H1 (cell line): ENCODE measurements around the gene E2F1. TPM values are rescaled to one million over a fixed set of nuclear protein-coding genes. Genes with fewer than 3 reads are reported as not detected.

Experiments
- CTCF ChIA-PET: fragments of 300-600 bp; sonication (Branson Sonifier 250); formaldehyde crosslinking; loops from one replicate; lab custom pipeline; 2021; ENCODE audit not compliant: partially characterized antibody; lab: Charles Lee
- POLR2A ChIA-PET: fragments of 300-600 bp; sonication (Branson Sonifier 250); formaldehyde crosslinking; loops from one replicate; lab custom pipeline; 2021; ENCODE audit warnings: inconsistent platforms; ENCODE audit not compliant: partially characterized antibody; lab: Charles Lee
- DNase-seq, 2 experiments: peaks; one replicate each; pipeline versions ENCODE4 v3.0.0 to v3.0.0-alpha.2; 2010 to 2022; ENCODE audit warnings: low spot score in 2 of 2, low read depth in 1 of 2, mixed read lengths in 1 of 2
- FAIRE-seq: peaks from 2 replicates; lab custom pipeline; 2011; peaks lifted over from hg19 to GRCh38; lab: Jason Lieb, UNC
- H2AFZ ChIP-seq: 2 replicates; pipeline ENCODE4 v1.8.1; 2012; ENCODE audit warnings: low read length, inconsistent platforms
- H2AK5ac ChIP-seq: 2 replicates; pipeline ENCODE4 v1.6.1; 2013; ENCODE audit warnings: low read depth, low read length
- H2BK120ac ChIP-seq: replicated peaks from 2 replicates; pipeline ENCODE3; 2013; ENCODE audit warnings: low read depth, low read length, inconsistent platforms
- H2BK12ac ChIP-seq: 2 replicates; pipeline ENCODE4 v1.6.1; 2013; ENCODE audit warnings: low read depth, low read length
- H2BK15ac ChIP-seq: 2 replicates; pipeline ENCODE4 v1.6.1; 2013; ENCODE audit warnings: low read length
- H2BK20ac ChIP-seq: 2 replicates; pipeline ENCODE4 v1.6.1; 2013; ENCODE audit warnings: low read length
- H2BK5ac ChIP-seq: 2 replicates; pipeline ENCODE4 v1.6.1; 2013; ENCODE audit warnings: low read depth, low read length
- H3K14ac ChIP-seq: 2 replicates; pipeline ENCODE4 v1.6.1; 2013; ENCODE audit warnings: inconsistent platforms; ENCODE audit not compliant: insufficient read length
- H3K18ac ChIP-seq: 2 replicates; pipeline ENCODE4 v1.6.1; 2013; ENCODE audit warnings: low read length; ENCODE audit errors: extremely low read depth
- H3K23ac ChIP-seq: 2 replicates; pipeline ENCODE4 v1.6.1; 2013; ENCODE audit warnings: inconsistent platforms; ENCODE audit not compliant: insufficient read length
- H3K23me2 ChIP-seq: 2 replicates; pipeline ENCODE4 v1.6.1; 2013; ENCODE audit warnings: low read depth, low read length
- H3K27ac ChIP-seq: 2 replicates; pipeline ENCODE4 v1.6.1; 2011; ENCODE audit warnings: low read depth, low read length, inconsistent platforms
- H3K27me3 ChIP-seq, 4 experiments: replicated peaks in 1 of 4; 1 replicate in 1 of 4; 2 replicates in 3 of 4; pipeline versions ENCODE4 v1.6.1 to v1.8.1; 2011 to 2013; ENCODE audit warnings: low read length in 3 of 4, mild to moderate bottlenecking in 3 of 4, inconsistent platforms in 2 of 4, mixed read lengths in 2 of 4, moderate library complexity in 1 of 4; ENCODE audit not compliant: control insufficient read depth in 3 of 4, insufficient read depth in 3 of 4; ENCODE audit errors: extremely low read depth in 1 of 4
- H3K36me3 ChIP-seq, 4 experiments: 2 replicates each; pipeline versions ENCODE4 v1.6.1 to v1.8.1; 2011 to 2013; ENCODE audit warnings: mild to moderate bottlenecking in 4 of 4, low read length in 3 of 4, moderate library complexity in 2 of 4, control low read depth in 1 of 4, inconsistent platforms in 1 of 4; ENCODE audit not compliant: insufficient read depth in 4 of 4, control insufficient read depth in 2 of 4
- H3K4ac ChIP-seq: replicated peaks from 2 replicates; pipeline ENCODE3; 2013; ENCODE audit warnings: low read length, low read depth, mixed read lengths, inconsistent platforms; ENCODE audit not compliant: insufficient read length
- H3K4me1 ChIP-seq, 4 experiments: replicated peaks in 1 of 4; 1 replicate in 1 of 4; 2 replicates in 3 of 4; pipeline versions ENCODE4 v1.6.1 to v1.8.1; 2011 to 2013; ENCODE audit warnings: low read length in 3 of 4, inconsistent platforms in 2 of 4, mixed read lengths in 1 of 4; ENCODE audit not compliant: insufficient read depth in 4 of 4, control insufficient read depth in 3 of 4
- H3K4me2 ChIP-seq, 2 experiments: 2 replicates each; pipeline versions ENCODE4 v1.6.1 to v1.8.1; 2011 to 2013; ENCODE audit warnings: low read depth in 2 of 2, low read length in 2 of 2, control low read depth in 1 of 2, inconsistent platforms in 1 of 2, mild to moderate bottlenecking in 1 of 2; ENCODE audit not compliant: insufficient read depth in 1 of 2
- H3K4me3 ChIP-seq, 4 experiments: fragments of 200-600, 300-600 bp in 1 of 4; sonication (generic), shearing (Covaris generic), sonication (Bioruptor Twin) in 1 of 4; 2 replicates each; pipeline versions ENCODE4 v1.5.1 to v1.8.1; 2011 to 2016; ENCODE audit warnings: low read length in 4 of 4, low read depth in 3 of 4, control low read depth in 2 of 4, inconsistent platforms in 2 of 4, mild to moderate bottlenecking in 2 of 4, mixed read lengths in 1 of 4, moderate library complexity in 1 of 4; ENCODE audit not compliant: insufficient read depth in 2 of 4; ENCODE audit errors: extremely low read depth in 1 of 4
- H3K56ac ChIP-seq: replicated peaks from 2 replicates; pipeline ENCODE3; 2013; ENCODE audit warnings: low read depth, mild to moderate bottlenecking, mixed read lengths, low read length, inconsistent platforms; ENCODE audit not compliant: insufficient read length
- H3K79me1 ChIP-seq: 2 replicates; pipeline ENCODE4 v1.6.1; 2013; ENCODE audit warnings: low read depth, low read length, control low read depth
- H3K79me2 ChIP-seq, 2 experiments: 2 replicates each; pipeline versions ENCODE4 v1.6.1 to v1.8.1; 2012 to 2013; ENCODE audit warnings: low read length in 2 of 2, mild to moderate bottlenecking in 2 of 2, inconsistent platforms in 1 of 2; ENCODE audit not compliant: insufficient read depth in 2 of 2, control insufficient read depth in 1 of 2
- H3K9ac ChIP-seq, 4 experiments: replicated peaks in 1 of 4; 1 replicate in 1 of 4; 2 replicates in 3 of 4; pipeline versions ENCODE4 v1.6.1 to v1.8.1; 2011 to 2013; ENCODE audit warnings: low read depth in 3 of 4, low read length in 3 of 4, control low read depth in 2 of 4, mild to moderate bottlenecking in 2 of 4, moderate library complexity in 2 of 4, inconsistent platforms in 1 of 4; ENCODE audit errors: extremely low read depth in 1 of 4
- H3K9me3 ChIP-seq, 2 experiments: 2 replicates each; pipeline versions ENCODE4 v1.6.1 to v1.8.1; 2012 to 2013; ENCODE audit warnings: mild to moderate bottlenecking in 2 of 2, moderate library complexity in 2 of 2, control low read depth in 1 of 2, inconsistent platforms in 1 of 2, low read depth in 1 of 2, low read length in 1 of 2, mixed read lengths in 1 of 2; ENCODE audit not compliant: insufficient read depth in 2 of 2
- H4K20me1 ChIP-seq, 2 experiments: replicated peaks in 1 of 2; 2 replicates each; pipeline versions ENCODE3 to v1.8.1; 2011 to 2013; ENCODE audit warnings: inconsistent platforms in 2 of 2, low read length in 2 of 2, mild to moderate bottlenecking in 1 of 2; ENCODE audit not compliant: insufficient read depth in 2 of 2, control insufficient read depth in 1 of 2
- H4K5ac ChIP-seq: 2 replicates; pipeline ENCODE4 v1.6.1; 2013; ENCODE audit warnings: low read length, low read depth, mixed read lengths, inconsistent platforms; ENCODE audit not compliant: insufficient read length
- H4K8ac ChIP-seq: 2 replicates; pipeline ENCODE4 v1.8.0; 2013; ENCODE audit warnings: mild to moderate bottlenecking, moderate library complexity, low read length, inconsistent platforms; ENCODE audit not compliant: insufficient read depth; ENCODE audit errors: extremely low read depth
- H4K91ac ChIP-seq: replicated peaks from 2 replicates; pipeline ENCODE3; 2013; ENCODE audit warnings: low read length, mixed read lengths, inconsistent platforms; ENCODE audit not compliant: insufficient read length
- ASH2L ChIP-seq: fragments of 200-600, 300-600 bp; sonication (generic); IDR thresholded peaks from one replicate; pipeline ENCODE4 v1.7.1; 2017; ENCODE audit warnings: low read length
- BCL11A ChIP-seq, 2 experiments: IDR thresholded peaks; one replicate each; pipeline ENCODE4 v1.6.1; 2011; ENCODE audit warnings: low read depth in 2 of 2, low read length in 2 of 2, mild to moderate bottlenecking in 2 of 2
- CBX5 ChIP-seq: fragments of 300-800, 300-1000 bp; sonication (generic); IDR thresholded peaks from 2 replicates; pipeline ENCODE4 v1.7.1; 2016; ENCODE audit warnings: antibody characterized with exemption, low read length, low read depth
- HDAC6 ChIP-seq: IDR thresholded peaks from one replicate; pipeline ENCODE4 v1.7.1; 2012; ENCODE audit warnings: low read depth, mild to moderate bottlenecking, inconsistent platforms, low read length, moderate library complexity
- JUND ChIP-seq: IDR thresholded peaks from 2 replicates; pipeline ENCODE4 v1.6.1; 2011; ENCODE audit warnings: mild to moderate bottlenecking, improper control_type of control experiment, low read length
- MAFK ChIP-seq: IDR thresholded peaks from 2 replicates; pipeline ENCODE4 v1.6.1; 2012; ENCODE audit warnings: low read depth, mild to moderate bottlenecking, improper control_type of control experiment, low read length
- SP4 ChIP-seq: IDR thresholded peaks from 2 replicates; pipeline ENCODE4 v1.6.1; 2012; ENCODE audit warnings: low read length, inconsistent platforms
- WGBS, 2 experiments: shearing (Covaris generic) in 1 of 2; methylation state at CpG; one replicate each; pipeline versions ENCODE4 v1.1.6 to v1.1.7; 2013 to 2015; ENCODE audit warnings: low lambda C conversion rate in 2 of 2, mixed read lengths in 2 of 2, inconsistent platforms in 1 of 2, low coverage in 1 of 2, missing lambda C conversion rate in 1 of 2; ENCODE audit not compliant: insufficient replicate concordance in 2 of 2, insufficient coverage in 1 of 2, insufficient read length in 1 of 2; ENCODE audit errors: extremely low coverage in 1 of 2, missing lambda C conversion rate in 1 of 2; 5-methylcytosine and 5-hydroxymethylcytosine counted together
- polyA plus RNA-seq, 7 experiments: library from polyadenylated mRNA; depleted of rRNA in 3 of 7; stranded (reverse) in 5 of 7; unstranded in 2 of 7; fragments of >200 nt in 5 of 7; fragments of 200-250 nt in 2 of 7; gene quantifications; 1 replicate in 5 of 7; 2 replicates in 1 of 7; 4 replicates in 1 of 7; pipeline versions ENCODE4 v1.2.1 to v1.2.3, GENCODE V29; 2011 to 2013; ENCODE audit warnings: missing spikeins in 2 of 7, mixed read lengths in 2 of 7
- total RNA-seq: library from RNA; stranded (reverse); fragmentation: NEBNext Ultra II Directional; extraction: Animal tissue kit (Norgen Biotek cat#: 25700); gene quantifications from 2 replicates; pipeline ENCODE4 v1.2.1, GENCODE V29; 2021
- TF ChIP-seq, protein P1 (sequence below), 3 experiments: IDR thresholded peaks; 1 replicate in 2 of 3; 2 replicates in 1 of 3; pipeline versions ENCODE4 v1.5.1 to v1.6.1; 2011; ENCODE audit warnings: low read length in 3 of 3, mild to moderate bottlenecking in 3 of 3, inconsistent platforms in 2 of 3, low read depth in 1 of 3, moderate library complexity in 1 of 3; ENCODE audit not compliant: insufficient read depth in 1 of 3; ENCODE audit errors: control extremely low read depth in 1 of 3

The E2F1 gene
- total and polyA plus RNA-seq, 2 of the 8 experiments (the other 6 are each of a cell fraction or from before 2014, with no cell fraction given) = 33.4 to 35.8 TPM

DNA sequence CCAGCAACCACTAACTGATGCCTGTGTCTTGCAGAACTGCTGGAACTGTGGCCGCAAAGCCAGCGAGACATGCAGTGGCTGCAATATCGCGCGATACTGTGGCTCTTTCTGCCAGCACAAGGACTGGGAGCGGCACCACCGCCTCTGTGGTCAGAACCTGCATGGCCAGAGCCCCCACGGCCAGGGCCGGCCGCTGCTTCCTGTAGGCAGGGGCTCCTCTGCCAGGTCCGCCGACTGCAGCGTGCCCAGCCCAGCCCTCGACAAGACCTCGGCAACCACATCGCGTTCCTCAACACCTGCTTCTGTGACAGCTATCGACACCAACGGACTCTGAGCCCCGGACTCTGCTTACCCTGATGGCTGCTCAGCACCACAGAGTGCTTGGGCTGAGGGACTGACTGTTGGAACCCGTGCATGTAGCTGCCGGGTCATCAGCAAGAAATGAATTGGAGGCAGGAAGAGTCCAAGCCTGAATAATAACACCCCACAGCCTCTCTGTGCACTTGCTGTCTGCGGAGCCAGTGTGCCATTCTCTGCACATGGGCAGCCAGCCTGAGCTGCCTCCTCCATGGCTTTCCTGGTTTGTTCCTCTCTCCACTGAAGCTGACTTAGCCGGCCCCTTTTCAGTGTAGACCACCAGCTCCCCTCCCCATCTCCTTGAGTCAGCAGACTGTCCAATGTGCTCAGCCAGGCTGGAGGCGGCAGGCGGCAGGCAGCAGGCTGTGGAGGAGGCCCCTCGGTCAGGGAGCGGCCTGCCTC lies 41.7 kb downstream of the E2F1 start:
- no peak overlapping the region for H3K4ac ChIP-seq
- no peak overlapping the region for H2BK5ac ChIP-seq
- no peak overlapping the region for H2AK5ac ChIP-seq
- H3K36me3 ChIP-seq = peaks cover 0 to 21% (median 0%) of the 10 kb centered on the region in 4 experiments; a peak in 2 of 8 replicates
- no peak overlapping the region for H3K23ac ChIP-seq
- H2BK12ac ChIP-seq = no peak overlapping the region
- no peak overlapping the region for H3K4me2 ChIP-seq
- no peak overlapping the region for H3K14ac ChIP-seq
- no peak overlapping the region for H3K4me3 ChIP-seq
- TF ChIP-seq BCL11A (IDR thresholded peaks at IDR 0.05; ENCODE audit: low read depth in 2 of 2, low read length in 2 of 2) (no peak), SP4 (no peak), ASH2L (no peak), CBX5 (no peak), MAFK (no peak), JUND (no peak), HDAC6 (no peak)
- TF ChIP-seq, protein P1, sequence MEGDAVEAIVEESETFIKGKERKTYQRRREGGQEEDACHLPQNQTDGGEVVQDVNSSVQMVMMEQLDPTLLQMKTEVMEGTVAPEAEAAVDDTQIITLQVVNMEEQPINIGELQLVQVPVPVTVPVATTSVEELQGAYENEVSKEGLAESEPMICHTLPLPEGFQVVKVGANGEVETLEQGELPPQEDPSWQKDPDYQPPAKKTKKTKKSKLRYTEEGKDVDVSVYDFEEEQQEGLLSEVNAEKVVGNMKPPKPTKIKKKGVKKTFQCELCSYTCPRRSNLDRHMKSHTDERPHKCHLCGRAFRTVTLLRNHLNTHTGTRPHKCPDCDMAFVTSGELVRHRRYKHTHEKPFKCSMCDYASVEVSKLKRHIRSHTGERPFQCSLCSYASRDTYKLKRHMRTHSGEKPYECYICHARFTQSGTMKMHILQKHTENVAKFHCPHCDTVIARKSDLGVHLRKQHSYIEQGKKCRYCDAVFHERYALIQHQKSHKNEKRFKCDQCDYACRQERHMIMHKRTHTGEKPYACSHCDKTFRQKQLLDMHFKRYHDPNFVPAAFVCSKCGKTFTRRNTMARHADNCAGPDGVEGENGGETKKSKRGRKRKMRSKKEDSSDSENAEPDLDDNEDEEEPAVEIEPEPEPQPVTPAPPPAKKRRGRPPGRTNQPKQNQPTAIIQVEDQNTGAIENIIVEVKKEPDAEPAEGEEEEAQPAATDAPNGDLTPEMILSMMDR (IDR thresholded peaks at IDR 0.05; ENCODE audit: control extremely low read depth in 1 of 3, insufficient read depth in 1 of 3, low read depth in 1 of 3, low read length in 3 of 3) = no peak
- TF ChIP-seq, all 59 proteins: peak for 0
- H3K4me1 ChIP-seq = no peaks in the 10 kb centered on the region
- H3K27ac ChIP-seq = no peak overlapping the region
- H2AFZ ChIP-seq = no peak overlapping the region
- H2BK20ac ChIP-seq = no peak overlapping the region
- H2BK120ac ChIP-seq = no peak overlapping the region
- no peak overlapping the region for H4K5ac ChIP-seq
- no peak overlapping the region for H3K18ac ChIP-seq
- H3K56ac ChIP-seq = no peak overlapping the region
- peak overlapping the region; percentile 87 for H4K8ac ChIP-seq
- no peak for DNase-seq
- peaks cover 2% of the 10 kb centered on the region; the same call in 1 of the 2 replicates for H3K23me2 ChIP-seq
- peaks cover 0 to 3% of the 10 kb centered on the region in 2 experiments for H4K20me1 ChIP-seq
- POLR2A ChIA-PET = no interaction called here
- FAIRE-seq = no peak
- H4K91ac ChIP-seq = no peak overlapping the region
- CTCF ChIA-PET = interaction anchor here (1.6 kb wide), 1 partner anchor 9 kb away, joined by 7 read pairs; no protein-coding TSS in a partner anchor
- WGBS, 2 experiments = 92% methylated on average over 28 of the region's 28 CpGs; no CpG with 5 or more reads in 1 of the 2 experiments
- H3K9ac ChIP-seq = no peak overlapping the region; a peak in 1 of 7 replicates
- H3K79me1 ChIP-seq = no peaks in the 10 kb centered on the region
- no peak overlapping the region for H2BK15ac ChIP-seq
- H3K9me3 ChIP-seq = no peaks in the 10 kb centered on the region
- no peaks in the 10 kb centered on the region for H3K79me2 ChIP-seq
- H3K27me3 ChIP-seq = no peaks in the 10 kb centered on the region
